Ovary (tissue), 9 donors: ENCODE data around the gene YWHAG. TPM values are rescaled to one million over a fixed set of nuclear protein-coding genes. Genes with fewer than 3 reads are reported as not detected.
"Not testable (repeated sequence)": the region's sequence is repeated elsewhere in the genome, so short reads cannot be mapped to it uniquely, and the experiment has no call there.

Experiments used
- DNase-seq, 5 donors: peaks; one replicate each; pipeline ENCODE4 v3.0.0-alpha.2; 2019 to 2020
- H3K27ac ChIP-seq, 2 donors: fragments of 200-600 bp; one replicate each; pipeline versions ENCODE4 v1.5.1 to v1.8.0; 2019 to 2022
- H3K27me3 ChIP-seq: fragments of 200-600 bp; one replicate; pipeline ENCODE4 v1.8.0; 2022
- H3K36me3 ChIP-seq: fragments of 200-600 bp; sonication (generic); one replicate; pipeline ENCODE4 v1.5.1; 2019
- H3K4me1 ChIP-seq: one replicate; pipeline ENCODE4 v1.8.1; 2013; ENCODE audit warnings: mild to moderate bottlenecking, moderate library complexity; ENCODE audit not compliant: insufficient read depth
- H3K4me3 ChIP-seq: fragments of 200-600 bp; sonication (generic); one replicate; pipeline ENCODE4 v1.5.1; 2017
- H3K9me3 ChIP-seq, 2 donors: fragments of 200-600 bp in 1 of 2; sonication (generic) in 1 of 2; one replicate each; pipeline versions ENCODE4 v1.5.1 to v1.8.1; 2013 to 2019; ENCODE audit warnings: mild to moderate bottlenecking in 1 of 2, moderate library complexity in 1 of 2
- CTCF ChIP-seq, 3 donors: fragments of 450-650 bp in 2 of 3; fragments of 200-600 bp in 1 of 3; IDR thresholded peaks; one replicate each; pipeline versions ENCODE4 v1.5.1 to v1.8.0; 2016 to 2022; ENCODE audit warnings: antibody characterized with exemption in 3 of 3, mild to moderate bottlenecking in 1 of 3
- EP300 ChIP-seq: sonication (generic); formaldehyde crosslinking; IDR thresholded peaks from one replicate; pipeline ENCODE4 v1.6.1; 2017; ENCODE audit warnings: antibody characterized with exemption
- POLR2A ChIP-seq: fragments of 450-650 bp; IDR thresholded peaks from one replicate; pipeline ENCODE4 v1.6.1; 2017; ENCODE audit warnings: antibody characterized with exemption, mild to moderate bottlenecking, moderate library complexity
- WGBS, 3 donors: extraction: QIAGEN DNeasy Blood & Tissue Kit in 1 of 3; methylation state at CpG; one replicate each; pipeline versions ENCODE4 v1.1.5 to v1.1.7; 2013 to 2017; 5-methylcytosine and 5-hydroxymethylcytosine counted together
- intact Hi-C, 4 donors: fragments of 100-400 bp; cut with DNase I; formaldehyde crosslinking; loops; one replicate each; pipeline versions ENCODE4 v1.11.0 to v1.15.1; 2022 to 2023
- polyA plus RNA-seq, 2 donors: library from polyadenylated mRNA; stranded (reverse); fragments of 200-250 nt in 1 of 2; fragments of 350-450 nt in 1 of 2; fragmentation: Illumina TruSeq in 1 of 2; extraction: RNeasy Lipid Tissue Mini Kit (QIAGEN cat#74804) in 1 of 2; gene quantifications; one replicate each; pipeline ENCODE4 v1.2.3, GENCODE V29; 2013 to 2014
- total RNA-seq, 7 donors: library from RNA; depleted of rRNA in 2 of 7; stranded (reverse); fragments of >200 nt in 2 of 7; fragmentation: NEBNext Ultra II Directional in 3 of 7; extraction: Animal tissue kit (Norgen Biotek cat#: 25700) in 3 of 7; gene quantifications; one replicate each; pipeline versions ENCODE4 v1.1.0 to v1.2.4, GENCODE V29; 2016 to 2023
- donor health status: DM: no; HTN: no; CAD: no; lungs with moderate emphysema.
- donor health status: DM: no; HTN: no; CAD: no.
- donor health status: Bipolar disorder and iron deficiency.
- donor health status: DM: yes; HTN: yes; CAD: no.
- donor health status: DM: no; HTN: no; CAD: no.
- donor health status: DM: yes; HTN: yes; CAD: no.

Gene YWHAG
- total and polyA plus RNA-seq, 9 donors, result 32.0 to 121 (median 99.2) TPM

- H3K4me3 ChIP-seq, result no peak overlapping the region
- H3K27me3 ChIP-seq, result no peaks in the 10 kb centered on the region
- peaks cover 15% of the 10 kb centered on the region for H3K4me1 ChIP-seq
- H3K36me3 ChIP-seq, result no peaks in the 10 kb centered on the region
- intact Hi-C loops, result no loop called here
- H3K27ac ChIP-seq, result no peak overlapping the region
- DNase-seq, result no peak
- H3K9me3 ChIP-seq, result no peaks in the 10 kb centered on the region
- TF ChIP-seq EP300 (no peak), POLR2A (no peak), CTCF (IDR thresholded peaks at IDR 0.05) (no peak)
Measured at GRCh38 chr7:76336094-76336493, 22.7 kb downstream of the YWHAG start.

- H3K4me3 ChIP-seq, H3K9me3 ChIP-seq, H3K27me3 ChIP-seq, intact Hi-C loops, DNase-seq, H3K36me3 ChIP-seq, H3K27ac ChIP-seq: not testable (repeated sequence)
- 91 to 100% (median 98%) methylated on average over 2 of the region's 2 CpGs for whole genome bisulfite sequencing, 3 donors
- H3K4me1 ChIP-seq, result peaks cover 11% of the 10 kb centered on the region
Measured at GRCh38 chr7:76335417-76335816, 23.4 kb downstream of the YWHAG start.

GRCh38 chr7:76334320-76334967, 24.3 kb downstream of the YWHAG start:
- Histone ChIP-seq H3K27me3 (no peaks in the 10 kb centered on the region), H3K36me3 (no peaks in the 10 kb centered on the region), H3K4me3 (no peak overlapping the region), H3K9me3 (no peaks in the 10 kb centered on the region), H3K27ac (no peak overlapping the region), H3K4me1 (peaks cover 9% of the 10 kb centered on the region)
- TF ChIP-seq EP300 (no peak), CTCF (IDR thresholded peaks at IDR 0.05) (no peak)
- DNase-seq, result no peak
- intact Hi-C loops, result no loop called here
- 77 to 85% (median 84%) methylated on average over 6 of the region's 6 CpGs for WGBS, 3 donors

- Histone ChIP-seq H3K9me3 (no peaks in the 10 kb centered on the region), H3K4me1 (peaks cover 9% of the 10 kb centered on the region), H3K27me3 (no peaks in the 10 kb centered on the region), H3K27ac (no peak overlapping the region), H3K36me3 (no peaks in the 10 kb centered on the region), H3K4me3 (no peak overlapping the region)
- intact Hi-C loops, result no loop called here
- DNase-seq, result peak in 4 of 5 donors; percentile 43 to 68 (median 56)
- TF ChIP-seq CTCF (IDR thresholded peaks at IDR 0.05) (no peak), POLR2A (no peak), EP300 (no peak)
- WGBS, 3 donors, result 41 to 56% (median 46%) methylated on average over 14 of the region's 14 CpGs
Measured at GRCh38 chr7:76333511-76334101, 25.2 kb downstream of the YWHAG start.

GRCh38 chr7:76332078-76332477, 26.7 kb downstream of the YWHAG start:
- H3K36me3 ChIP-seq, result no peaks in the 10 kb centered on the region
- no peak for DNase-seq
- no peak for TF ChIP-seq CTCF (IDR thresholded peaks at IDR 0.05)
- no peaks in the 10 kb centered on the region for H3K9me3 ChIP-seq
- no peak overlapping the region for H3K4me3 ChIP-seq
- H3K27ac ChIP-seq, result no peak overlapping the region
- no peaks in the 10 kb centered on the region for H3K27me3 ChIP-seq
- peaks cover 9% of the 10 kb centered on the region for H3K4me1 ChIP-seq
- 76 to 87% (median 84%) methylated on average over 9 of the region's 9 CpGs for WGBS, 3 donors
- intact Hi-C loops, result no loop called here
